CD1c-positive myeloid dendritic cell (primary cell): ENCODE measurements around the gene LMF1.
"Not testable (repeated sequence)": the region's sequence is repeated elsewhere in the genome, so short reads cannot be mapped to it uniquely, and the experiment has no call there.

Experiments used
- DNase-seq: peaks from one replicate; pipeline ENCODE4 v3.0.0-alpha.2; 2016; ENCODE audit errors: extremely low spot score

Gene LMF1

DNA sequence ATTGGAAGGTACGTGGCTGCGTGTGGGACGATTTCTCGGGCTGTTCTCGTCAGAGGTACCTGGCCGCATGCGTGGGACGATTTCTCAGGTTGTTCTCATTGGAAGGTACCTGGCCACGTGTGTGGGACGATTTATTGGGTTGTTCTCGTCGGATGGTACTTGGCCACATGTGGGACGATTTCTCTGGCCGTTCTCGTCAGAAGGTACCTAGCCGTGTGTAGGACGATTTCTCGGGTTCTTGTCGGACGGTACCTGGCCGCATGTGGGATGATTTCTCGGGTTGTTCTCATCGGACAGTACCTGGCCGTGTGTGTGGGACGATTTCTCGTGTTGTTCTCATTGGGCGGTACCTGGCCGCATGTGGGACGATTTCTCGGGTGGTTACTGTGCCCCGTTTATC lies 120.1 kb downstream of the LMF1 start:
- DNase-seq, result no peak

DNA sequence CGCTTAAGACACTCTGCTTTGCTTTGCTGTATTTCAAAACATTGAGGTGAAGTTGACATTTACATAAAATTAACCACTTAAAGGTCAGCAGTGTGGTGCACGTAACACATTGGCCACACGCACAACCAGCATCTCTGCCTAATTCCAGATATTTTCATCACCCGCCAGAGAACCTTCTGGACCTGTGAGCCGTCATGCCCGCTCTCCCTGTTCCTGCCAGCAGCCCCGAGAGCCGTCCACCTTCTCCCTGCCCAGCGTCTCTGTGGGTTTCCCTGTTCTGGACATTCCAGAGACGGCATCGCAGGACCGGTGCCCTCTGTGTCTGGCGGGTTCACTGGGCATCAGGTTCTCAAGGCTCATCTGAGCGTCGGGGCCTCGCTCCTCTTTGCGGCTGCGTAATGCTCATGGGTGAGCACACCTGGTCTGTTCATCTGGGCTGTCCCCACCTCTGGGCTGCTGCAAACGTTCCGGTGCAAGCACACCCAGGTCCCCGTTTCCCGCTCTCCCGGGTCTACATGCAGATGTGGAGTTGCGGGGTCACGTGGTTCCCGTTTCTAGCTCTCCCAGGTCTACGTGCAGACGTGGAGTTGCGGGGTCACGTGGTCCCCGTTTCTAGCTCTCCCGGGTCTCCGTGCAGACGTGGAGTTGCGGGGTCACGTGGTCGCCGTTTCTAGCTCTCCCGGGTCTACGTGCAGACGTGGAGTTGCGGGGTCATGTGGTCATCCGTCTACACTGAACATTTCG lies 122.1 kb downstream of the LMF1 start:
- DNase-seq, result no peak

DNA sequence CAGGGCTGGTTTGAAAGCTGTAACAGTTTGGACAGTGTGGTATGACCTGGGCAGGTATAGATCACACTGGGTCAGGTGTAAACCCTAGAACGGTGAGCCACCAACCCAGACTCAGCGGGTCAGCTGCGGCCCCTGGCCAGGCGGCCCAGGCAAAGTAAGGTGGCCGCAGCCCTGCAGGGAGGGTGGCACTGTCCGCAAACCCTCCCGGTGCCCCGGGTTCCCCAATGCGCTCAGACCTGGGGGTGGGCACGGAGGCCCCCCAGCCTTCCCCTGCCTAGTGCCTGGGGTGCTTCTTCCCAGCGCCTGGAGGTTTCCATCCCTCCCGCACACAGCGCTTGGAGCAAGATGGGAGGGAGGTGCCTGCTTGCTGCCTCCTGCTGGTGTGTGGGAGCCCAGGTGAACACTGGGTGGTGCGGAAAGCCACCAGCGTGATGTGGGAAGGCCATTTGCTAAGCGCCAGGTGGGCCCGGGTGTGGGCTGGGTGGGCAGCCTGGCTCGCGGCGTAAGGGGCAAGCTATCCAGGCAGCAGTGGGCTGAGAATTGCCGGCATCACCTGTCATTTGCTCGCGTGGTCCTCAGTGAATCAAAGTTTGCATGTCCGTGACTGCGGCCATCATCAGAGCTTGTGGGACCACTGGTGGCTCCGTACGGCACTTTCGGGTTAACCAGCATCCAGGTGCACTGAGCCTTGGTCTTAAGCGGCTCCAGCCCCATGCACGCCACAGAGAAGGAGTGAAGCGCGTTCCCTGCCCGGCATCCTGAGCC lies 122.9 kb downstream of the LMF1 start:
- DNase-seq, result no peak

DNA sequence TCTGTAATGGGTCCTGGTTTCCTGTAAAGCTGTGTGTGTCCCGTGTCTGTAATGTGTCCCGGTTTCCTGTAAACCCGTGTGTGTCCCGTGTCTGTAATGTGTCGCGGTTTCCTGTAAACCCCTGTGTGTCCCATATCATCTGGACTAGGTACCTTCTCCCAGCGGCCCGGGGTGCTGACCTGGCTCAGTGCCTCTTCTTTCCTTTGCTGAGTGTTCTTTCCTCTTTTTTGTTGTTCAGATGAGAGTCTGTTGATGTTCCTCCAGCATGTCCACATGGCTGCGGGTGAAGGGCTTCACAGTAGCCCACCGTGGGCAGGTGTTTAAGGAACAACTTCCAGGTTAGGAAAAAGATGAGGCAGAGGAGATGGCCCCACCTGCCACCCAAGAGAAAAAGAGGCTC lies 123.6 kb downstream of the LMF1 start:
- no peak for DNase-seq

DNA sequence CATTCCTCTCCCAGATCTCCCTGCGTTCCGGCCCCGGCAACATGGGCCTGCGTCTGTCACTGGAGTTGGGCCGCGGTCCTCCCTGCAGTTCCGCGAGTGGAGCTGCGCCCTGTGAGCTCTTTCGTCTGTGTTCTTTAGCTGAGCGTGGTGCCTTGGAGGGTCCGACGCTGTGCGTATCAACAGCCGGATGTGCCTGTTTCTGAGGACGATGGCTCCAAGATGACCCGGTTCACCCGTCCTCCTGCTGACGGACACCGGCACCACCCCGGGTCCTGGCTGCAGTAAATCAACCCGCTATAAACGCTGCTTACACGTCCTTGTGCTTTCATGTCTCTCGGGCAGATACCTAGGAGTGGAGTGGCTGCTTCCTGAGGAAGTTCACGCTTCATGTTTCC lies 125.4 kb downstream of the LMF1 start:
- DNase-seq, result no peak

DNA sequence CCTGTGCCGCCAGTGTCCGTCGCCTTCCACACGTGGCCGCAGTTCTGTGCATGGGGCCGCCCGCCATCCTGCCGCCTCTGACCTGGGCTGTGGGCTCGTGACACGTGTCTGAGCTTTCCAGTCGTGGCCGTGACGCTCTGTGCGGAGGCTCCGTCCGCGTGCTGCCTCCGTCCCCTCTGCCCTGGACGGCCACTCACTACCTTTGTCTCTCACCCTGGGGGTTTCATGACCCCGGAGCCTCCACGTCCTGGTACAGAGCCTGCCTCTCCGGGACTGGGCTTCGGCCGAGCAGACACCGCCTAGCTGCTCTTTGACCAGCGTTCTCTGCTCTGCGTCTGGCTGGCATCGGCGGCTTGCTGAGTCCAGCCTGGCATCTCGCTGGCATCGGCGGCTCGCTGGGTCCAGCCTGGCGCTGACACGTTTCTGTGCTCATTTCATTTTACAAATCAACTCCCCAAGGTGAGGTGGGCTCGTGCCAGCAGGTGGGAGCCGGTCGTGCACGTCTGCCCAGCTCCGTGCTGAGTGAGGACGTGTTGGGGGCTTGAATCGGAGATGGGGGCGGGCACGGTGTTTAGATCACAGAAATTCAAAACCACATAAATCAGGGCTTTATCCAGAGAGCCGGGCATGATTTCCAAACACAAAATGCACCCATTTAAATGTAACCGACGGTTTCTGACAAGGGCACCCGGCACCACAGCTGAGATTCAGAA lies 126.0 kb downstream of the LMF1 start:
- DNase-seq, result no peak

DNA sequence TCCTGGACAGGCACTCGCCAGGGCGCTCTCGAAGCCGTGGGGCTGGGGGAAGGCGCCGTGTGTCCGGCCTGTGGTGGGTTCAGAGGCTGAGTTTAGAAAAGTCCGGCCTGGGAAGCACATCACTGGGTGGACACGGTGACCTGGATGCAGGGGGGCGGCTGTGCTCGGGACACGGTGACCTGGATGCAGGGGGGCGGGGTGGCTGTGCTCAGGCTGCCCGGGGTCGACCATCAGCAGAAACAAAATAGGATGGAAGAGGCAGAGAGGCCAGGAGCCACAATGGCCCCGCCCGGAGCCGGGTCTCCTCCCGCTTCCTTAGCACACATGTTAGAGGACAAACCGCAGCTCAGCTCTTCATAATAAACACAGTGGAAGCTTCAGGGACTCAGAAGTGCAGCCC lies 127.0 kb downstream of the LMF1 start:
- DNase-seq, result no peak

DNA sequence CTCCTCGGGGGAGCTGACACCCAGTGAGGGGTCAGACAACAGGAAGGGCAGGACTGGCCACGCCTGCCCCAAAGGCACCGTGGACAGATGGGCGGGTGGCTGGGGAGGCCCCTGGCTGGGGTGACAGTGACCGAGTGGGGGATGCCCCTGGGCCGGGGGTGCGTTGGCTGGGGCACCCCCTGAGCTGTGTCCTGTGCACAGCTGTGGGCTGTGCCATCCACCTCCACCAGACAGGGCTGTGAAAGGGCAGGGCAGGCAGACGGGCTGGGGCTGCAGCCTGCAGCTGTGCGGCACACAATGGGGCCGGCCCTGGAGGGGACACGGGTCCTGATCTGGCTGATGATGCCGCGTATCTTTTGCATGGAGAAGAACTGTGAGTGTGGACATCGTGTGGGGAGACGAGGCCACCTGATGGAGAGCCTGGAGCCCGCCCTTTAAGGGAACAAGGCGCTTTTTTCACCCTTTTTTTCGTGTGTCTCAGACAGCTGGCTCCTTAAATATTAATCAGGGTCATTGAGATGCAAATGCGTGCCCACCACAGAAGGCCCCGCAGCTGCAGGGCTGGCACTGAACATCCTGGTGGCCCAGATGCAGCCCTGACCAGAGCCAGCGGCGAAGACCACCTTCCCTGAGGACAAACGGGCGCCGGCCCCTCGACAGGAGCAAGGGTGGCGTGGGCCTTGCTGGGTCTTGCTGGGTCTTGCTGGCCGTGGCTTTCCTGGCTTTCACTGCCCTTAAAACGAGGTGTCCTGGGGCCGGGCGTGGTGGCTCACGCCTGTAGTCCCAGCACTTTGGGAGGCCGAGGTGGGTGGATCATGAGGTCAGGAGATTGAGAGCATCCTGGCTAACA lies 127.8 kb downstream of the LMF1 start:
- DNase-seq, result no peak

DNA sequence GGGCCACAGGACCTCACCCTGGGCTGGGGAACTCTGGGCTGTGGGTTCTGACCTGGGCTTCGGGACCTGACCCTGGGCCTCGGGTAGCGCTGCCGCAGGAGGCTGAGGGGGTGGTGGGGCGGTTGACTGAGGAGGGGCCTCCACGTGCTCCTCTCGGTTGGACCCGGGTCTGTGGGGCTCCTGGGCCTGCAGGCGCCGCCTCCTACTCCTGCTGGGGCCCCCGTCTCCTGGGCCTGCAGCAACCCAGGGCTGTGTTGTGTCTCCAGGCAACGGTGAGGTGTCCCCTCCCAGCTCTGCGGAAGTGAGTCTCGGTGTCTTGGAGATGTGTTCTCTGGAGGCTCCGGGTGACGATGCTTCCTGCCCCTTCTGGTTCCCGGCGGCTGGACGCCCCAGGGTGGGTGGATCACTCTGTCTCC lies 128.7 kb downstream of the LMF1 start:
- DNase-seq, result no peak

DNA sequence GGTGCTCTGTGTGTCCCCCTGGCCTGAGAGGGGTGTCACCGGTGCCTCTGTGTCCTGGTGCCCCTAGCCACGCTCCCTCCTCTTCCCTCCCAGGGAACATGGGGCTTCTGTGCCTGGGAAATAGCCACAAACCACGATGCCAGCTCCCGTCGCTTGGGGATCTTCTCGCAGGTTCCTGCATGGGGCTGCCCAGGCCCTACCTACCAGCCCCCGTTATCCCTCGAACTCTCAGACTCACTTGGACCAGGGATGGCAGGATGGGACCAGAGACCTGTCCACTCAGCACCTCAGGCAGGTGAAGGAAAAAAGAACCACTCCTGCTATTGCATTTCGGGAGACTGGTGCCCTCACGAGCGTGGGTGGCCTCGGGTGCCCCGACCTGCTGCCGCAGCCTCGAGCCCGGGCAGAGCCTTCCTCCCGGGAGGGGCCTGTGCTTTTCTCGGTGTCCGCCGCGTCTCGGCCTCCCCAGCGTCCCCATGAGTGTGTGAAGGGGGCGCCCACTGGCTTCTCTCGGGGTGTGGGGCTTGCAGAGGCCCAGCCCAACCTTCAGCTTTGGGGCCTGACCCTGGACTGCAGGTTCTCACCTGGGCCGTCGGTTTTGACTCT lies 129.2 kb downstream of the LMF1 start:
- no peak for DNase-seq

DNA sequence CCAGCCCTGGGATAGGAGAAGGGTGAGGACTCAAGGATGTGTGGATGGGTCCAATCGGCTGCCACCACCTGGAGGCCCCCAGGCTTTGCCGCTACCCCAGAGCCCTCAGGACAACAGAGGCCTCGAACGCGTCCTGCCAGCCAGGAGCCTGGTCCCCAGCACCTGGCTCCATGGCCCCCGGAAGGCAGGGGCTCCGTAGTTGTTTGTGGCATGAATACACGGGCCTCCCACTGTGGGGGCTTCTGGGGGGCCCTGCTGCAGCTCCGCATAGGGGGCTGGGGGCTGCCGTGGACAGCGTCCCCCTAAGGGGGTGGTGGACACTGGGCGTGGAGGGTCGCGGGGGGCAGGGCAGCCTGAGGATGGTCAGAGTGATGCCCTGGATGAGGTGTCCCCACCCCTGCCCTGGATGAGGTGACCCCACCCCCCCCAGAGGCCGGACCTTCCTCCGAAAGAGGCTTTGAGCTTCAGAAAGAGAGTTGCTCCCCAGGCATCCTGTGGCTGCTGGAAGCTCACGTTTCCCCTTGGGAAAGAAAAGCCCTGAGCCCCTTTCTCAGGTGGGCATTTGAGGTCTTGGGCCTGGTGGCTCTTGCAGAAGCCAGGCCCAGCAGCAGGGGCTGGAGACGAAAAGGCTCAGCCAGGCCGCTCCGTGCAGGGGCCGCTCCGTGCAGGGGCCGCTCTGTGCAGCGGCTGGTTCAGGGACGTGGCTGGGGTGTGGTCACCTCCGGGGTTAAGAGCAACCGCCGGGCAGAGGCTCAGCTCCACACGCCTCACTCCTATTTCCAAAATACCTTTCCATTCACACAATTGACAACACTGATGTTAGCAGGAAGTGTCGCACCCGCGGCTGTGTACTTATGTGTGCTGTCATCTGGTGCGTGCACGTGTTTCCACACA lies 130.0 kb downstream of the LMF1 start:
- no peak for DNase-seq

DNA sequence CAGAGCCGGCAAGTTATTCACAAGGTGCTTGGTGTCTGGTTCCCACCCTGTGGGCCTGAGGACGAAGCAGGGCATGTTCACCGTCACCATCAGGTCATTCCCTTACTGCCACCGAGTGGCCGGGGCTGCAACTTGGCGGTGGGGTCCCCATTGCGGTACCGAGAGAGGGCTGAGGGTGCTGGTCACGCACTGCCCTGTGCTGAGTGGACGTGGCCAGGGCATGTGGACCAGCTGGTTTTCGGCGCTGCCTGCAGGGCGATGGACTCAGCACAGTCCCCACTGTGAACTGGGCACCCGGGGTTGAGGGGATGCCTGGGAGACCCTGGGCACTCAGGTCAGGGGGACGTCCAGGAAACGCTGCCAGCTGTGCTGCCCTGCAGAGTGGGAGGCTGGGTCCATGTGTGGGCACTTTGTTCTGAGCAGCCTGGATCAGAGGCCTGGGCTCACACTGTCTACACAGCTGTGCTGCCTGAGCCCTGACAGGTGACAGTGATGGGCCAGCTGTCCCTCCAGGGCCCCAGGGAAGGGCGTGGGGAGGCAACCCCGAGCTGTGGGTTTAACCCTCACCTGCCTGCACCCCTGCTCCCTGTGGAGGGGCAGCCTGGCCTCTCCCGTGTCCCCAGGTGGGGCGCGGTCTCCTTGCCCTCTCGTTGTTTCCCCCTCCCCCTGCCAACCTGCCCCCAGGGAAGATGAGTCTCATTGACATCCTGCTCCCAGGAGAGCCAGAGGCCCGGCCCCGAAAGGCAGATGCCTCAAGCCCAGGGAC lies 131.0 kb downstream of the LMF1 start:
- no peak for DNase-seq

DNA sequence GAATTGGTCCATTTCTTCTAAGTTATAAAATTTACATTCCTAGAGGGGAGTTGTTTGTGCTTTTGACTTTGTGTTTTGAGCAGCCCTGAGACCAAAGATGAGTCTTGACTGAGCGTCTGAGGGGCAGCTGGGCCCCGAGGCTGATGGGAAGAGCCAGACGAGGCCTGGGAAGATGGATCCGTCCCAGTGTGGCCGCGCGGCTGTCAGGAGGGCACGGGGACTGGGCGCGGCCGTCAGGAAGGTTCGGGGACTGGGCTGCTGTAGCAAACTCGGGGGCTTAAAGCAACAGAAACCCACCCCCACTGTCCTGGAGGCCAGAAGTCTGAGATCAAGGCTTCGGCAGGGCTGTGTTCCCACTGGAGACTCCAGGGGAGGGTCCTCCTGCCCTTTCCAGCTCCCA lies 132.0 kb downstream of the LMF1 start:
- no peak for DNase-seq

DNA sequence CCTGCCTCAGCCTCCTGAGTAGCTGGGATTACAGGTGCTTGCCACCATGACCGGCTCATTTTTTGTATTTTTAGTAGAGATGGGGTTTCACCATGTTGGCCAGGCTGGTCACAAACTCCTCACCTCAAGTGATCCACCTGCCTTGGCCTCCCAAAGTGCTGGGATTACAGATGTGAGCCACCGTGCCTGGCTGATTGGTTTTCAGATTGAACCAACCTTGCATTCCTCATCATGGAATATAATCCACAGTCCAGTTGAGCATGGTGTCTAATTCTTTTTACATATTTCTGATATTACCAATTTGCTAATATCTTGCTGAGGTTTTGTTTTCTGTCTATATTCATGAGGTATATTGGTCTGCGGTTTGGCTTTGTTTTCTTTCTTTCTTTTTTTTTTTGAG lies 134.0 kb downstream of the LMF1 start:
- DNase-seq, result not testable (repeated sequence)

DNA sequence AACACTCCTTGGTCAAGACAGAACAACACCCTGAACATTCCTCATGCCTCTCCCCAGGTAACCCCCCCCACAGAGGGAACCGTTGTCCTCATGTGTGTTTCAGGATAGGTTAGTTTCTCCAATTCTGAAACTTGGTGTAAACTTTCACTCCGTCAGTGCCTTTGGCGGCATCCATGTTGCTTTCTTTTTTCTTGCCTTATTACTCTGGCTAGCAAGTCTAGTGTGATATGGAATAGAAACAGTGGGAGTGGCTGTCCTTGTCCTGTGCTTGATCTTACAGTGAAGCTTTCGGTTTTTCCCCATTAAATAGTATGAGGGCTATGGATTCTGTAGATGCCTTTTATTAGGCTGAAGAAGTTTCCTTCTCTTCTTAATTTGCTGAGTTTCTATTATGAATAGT lies 134.6 kb downstream of the LMF1 start:
- DNase-seq, result no peak

DNA sequence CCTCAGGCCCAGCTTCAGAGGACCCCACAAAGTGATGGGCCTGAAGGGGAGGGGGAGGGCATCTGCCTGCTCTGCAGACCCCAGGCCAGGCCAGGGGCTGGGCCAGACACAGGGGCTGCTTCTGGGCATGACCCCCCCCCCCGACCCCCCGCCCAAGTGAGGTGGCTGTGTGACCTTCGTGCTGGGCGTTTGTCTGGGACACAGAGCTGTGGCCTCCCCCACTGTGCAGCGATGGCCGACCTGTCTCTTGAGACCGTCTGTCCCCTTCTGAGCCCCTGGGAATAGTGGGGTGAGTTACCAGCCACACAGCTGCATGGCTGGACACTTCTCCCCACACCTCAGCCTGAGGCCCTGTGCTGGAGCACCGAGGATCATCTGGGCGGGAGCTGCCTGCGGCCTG lies 135.4 kb downstream of the LMF1 start:
- no peak for DNase-seq

DNA sequence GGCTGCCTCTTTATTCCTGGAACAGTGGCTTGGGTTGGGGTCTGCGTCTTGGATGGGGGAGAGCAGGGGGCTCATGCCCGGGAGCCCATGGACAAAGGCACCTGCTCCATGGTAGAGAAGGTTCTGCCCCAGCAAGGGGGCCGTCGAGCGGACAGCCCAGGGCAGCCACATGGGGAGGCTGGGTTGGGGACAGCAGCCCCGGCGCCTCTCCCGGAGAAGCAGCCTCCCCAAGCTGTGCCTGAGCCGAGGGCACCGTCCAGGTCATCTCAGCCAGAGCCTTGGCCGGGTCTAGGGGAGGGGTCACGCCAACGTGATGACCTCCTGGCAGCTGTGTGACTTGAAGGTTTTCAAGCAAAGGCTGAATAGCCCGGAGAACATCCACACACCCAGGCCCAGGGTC lies 137.4 kb downstream of the LMF1 start:
- DNase-seq, result no peak

DNA sequence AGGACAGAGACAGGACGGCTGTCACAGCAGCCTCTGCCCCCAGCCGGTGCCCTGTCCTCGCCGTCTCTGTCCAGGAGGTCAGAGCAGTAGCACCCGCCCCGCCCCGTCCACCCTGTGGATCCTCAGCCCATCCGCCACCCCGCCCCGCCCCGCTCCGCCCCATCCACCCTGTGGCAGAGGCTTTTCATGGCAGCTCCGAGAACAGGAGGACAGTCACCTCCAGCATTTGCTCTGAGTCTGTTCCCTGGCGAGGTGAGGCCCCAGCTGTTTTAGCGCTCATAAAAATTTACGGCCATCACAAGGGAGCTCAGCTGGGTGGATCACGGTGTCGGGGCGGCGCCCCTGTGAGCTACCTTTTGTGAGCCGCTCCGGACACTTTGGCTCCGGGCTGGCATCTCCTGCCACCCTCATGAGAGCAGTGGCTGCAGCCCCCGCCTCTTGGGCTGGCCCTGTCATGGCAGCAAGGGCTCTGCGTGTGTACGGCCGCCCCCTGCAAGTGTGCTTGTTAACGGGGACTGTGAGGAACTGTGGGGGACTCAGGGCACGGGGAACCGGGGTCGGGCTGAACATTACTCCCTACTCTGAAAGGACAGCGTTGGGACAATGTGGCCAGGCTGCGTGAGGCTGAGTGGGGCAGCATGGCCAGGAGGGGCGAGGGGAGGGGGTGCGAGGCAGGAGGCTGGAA lies 138.0 kb downstream of the LMF1 start:
- DNase-seq, result no peak
